Uterus (tissue), 2 donors: ENCODE results near the gene MAD1L1.

ENCODE experiments used
- CTCF ChIP-seq, 4 experiments: fragments of 200-600 bp in 2 of 4; fragments of 450-650 bp in 2 of 4; sonication (generic) in 2 of 4; IDR thresholded peaks; one replicate each; pipeline ENCODE4 v1.5.1; 2016 to 2019; ENCODE audit warnings: antibody characterized with exemption in 4 of 4, mild to moderate bottlenecking in 2 of 4, moderate library complexity in 1 of 4
- POLR2A ChIP-seq, 2 donors: fragments of 450-650 bp; IDR thresholded peaks; one replicate each; pipeline ENCODE4 v1.6.1; 2016; ENCODE audit warnings: antibody characterized with exemption in 2 of 2, mild to moderate bottlenecking in 1 of 2, moderate library complexity in 1 of 2

- TF ChIP-seq CTCF (IDR thresholded peaks at IDR 0.05) (no peak), POLR2A (IDR thresholded peaks at IDR 0.05) (no peak)
These were observed 182.3 kb downstream of the MAD1L1 start for GRCh38 chr7:2050511-2050866.
